Measurements from ENCODE around the gene OTUB2.

DNA sequence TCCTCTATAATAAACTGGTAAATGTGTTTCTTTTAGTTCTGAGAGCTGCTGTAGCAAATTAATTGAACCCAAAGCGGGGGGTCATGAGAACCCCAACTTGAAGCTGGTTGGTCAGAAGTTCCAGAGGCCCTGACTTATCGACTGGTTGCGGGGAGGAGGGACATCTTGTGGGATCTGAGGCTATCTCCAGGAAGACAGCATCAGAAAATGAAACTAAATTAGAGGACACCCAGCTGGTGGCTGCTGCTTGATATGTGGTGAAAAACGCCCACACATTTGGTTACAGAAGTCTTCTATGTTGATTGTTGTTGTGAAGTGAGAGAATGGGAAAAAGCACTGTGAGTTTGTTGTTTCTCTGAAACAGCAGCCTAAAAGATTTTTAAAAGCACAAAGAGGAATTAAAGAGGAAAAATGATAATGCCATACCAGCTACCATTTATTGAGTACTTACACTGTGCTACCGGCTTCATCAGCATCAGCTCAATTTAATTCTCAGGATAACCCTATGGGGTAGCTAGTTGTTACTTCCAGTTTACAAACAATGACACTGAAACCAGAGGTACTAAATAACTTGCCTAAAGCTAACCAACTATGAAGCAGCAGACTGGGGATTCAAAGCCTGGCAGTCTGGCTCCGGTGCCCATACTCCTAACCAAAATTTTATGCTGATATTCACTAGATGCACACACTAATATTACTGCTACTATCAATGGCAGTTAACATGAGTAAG lies 30.6 kb downstream of the OTUB2 start:
- TF ChIP-seq, protein P1, sequence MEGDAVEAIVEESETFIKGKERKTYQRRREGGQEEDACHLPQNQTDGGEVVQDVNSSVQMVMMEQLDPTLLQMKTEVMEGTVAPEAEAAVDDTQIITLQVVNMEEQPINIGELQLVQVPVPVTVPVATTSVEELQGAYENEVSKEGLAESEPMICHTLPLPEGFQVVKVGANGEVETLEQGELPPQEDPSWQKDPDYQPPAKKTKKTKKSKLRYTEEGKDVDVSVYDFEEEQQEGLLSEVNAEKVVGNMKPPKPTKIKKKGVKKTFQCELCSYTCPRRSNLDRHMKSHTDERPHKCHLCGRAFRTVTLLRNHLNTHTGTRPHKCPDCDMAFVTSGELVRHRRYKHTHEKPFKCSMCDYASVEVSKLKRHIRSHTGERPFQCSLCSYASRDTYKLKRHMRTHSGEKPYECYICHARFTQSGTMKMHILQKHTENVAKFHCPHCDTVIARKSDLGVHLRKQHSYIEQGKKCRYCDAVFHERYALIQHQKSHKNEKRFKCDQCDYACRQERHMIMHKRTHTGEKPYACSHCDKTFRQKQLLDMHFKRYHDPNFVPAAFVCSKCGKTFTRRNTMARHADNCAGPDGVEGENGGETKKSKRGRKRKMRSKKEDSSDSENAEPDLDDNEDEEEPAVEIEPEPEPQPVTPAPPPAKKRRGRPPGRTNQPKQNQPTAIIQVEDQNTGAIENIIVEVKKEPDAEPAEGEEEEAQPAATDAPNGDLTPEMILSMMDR (IDR thresholded peaks at IDR 0.05; ENCODE audit: low read depth, low read length, missing input control) = no peak
- TF ChIP-seq FOXA2 (IDR thresholded peaks at IDR 0.05) = no peak
- TF ChIP-seq EGR1 (IDR thresholded peaks at IDR 0.05; ENCODE audit: low read depth in 2 of 2) = no peak
- TF ChIP-seq REST (IDR thresholded peaks at IDR 0.05) = no peak
- no peak for TF ChIP-seq TAF1 (conservative IDR thresholded peaks at IDR 0.05)
- TF ChIP-seq SP1 (IDR thresholded peaks at IDR 0.05) = no peak
- TF ChIP-seq ZBTB33 (IDR thresholded peaks at IDR 0.05) = no peak
- no peak for TF ChIP-seq YY1 (IDR thresholded peaks at IDR 0.05)
- TF ChIP-seq, protein P2, sequence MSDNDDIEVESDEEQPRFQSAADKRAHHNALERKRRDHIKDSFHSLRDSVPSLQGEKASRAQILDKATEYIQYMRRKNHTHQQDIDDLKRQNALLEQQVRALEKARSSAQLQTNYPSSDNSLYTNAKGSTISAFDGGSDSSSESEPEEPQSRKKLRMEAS (IDR thresholded peaks at IDR 0.05) = no peak
- TF ChIP-seq JUND (IDR thresholded peaks at IDR 0.05) = no peak
- no peak for TF ChIP-seq RAD21 (IDR thresholded peaks at IDR 0.05)
- TF ChIP-seq GABPA (IDR thresholded peaks at IDR 0.05 in 1 of 2, conservative IDR thresholded peaks at IDR 0.05 in 1 of 2) = no peak
- TF ChIP-seq FOXA1 (IDR thresholded peaks at IDR 0.05) = no peak
